K562 (cell line): ENCODE measurements around the gene ACTN1. TPM values are rescaled to one million over a fixed set of nuclear protein-coding genes. Genes with fewer than 3 reads are reported as not detected.
A peak's percentile ranks its signal among the peaks of the same experiment; 100 is the strongest.

Experiments used
- CCNT2 ChIP-seq: IDR thresholded peaks from 2 replicates; pipeline ENCODE4 v1.6.1; 2011; ENCODE audit warnings: borderline replicate concordance, low read depth, mild to moderate bottlenecking, moderate library complexity, mixed read lengths, low read length; ENCODE audit not compliant: insufficient read length; ENCODE audit errors: extremely low read depth
- EP300 ChIP-seq: IDR thresholded peaks from 2 replicates; pipeline ENCODE4 v1.6.1; 2012; ENCODE audit warnings: low read length, improper control_type of control experiment
- EP400 ChIP-seq: fragments of 450-650 bp; IDR thresholded peaks from 2 replicates; pipeline ENCODE4 v1.6.1; 2017; ENCODE audit warnings: antibody characterized with exemption, mild to moderate bottlenecking, moderate library complexity
- FOS ChIP-seq: IDR thresholded peaks from 3 replicates; pipeline ENCODE4 v1.6.1; 2011; ENCODE audit not compliant: insufficient read length; ENCODE audit errors: extremely low read depth
- FOXA1 ChIP-seq: fragments of 450-650 bp; IDR thresholded peaks from 2 replicates; pipeline ENCODE4 v1.6.1; 2016; ENCODE audit warnings: mild to moderate bottlenecking, borderline replicate concordance
- GABPA ChIP-seq: fragments of 200-800 bp; sonication (Bioruptor generic); conservative IDR thresholded peaks from 2 replicates; pipeline ENCODE4 v1.6.1; 2016; ENCODE audit warnings: low read depth, missing genetic modification characterization, missing compliant biosample characterization
- HDAC6 ChIP-seq: IDR thresholded peaks from 2 replicates; pipeline ENCODE4 v1.6.1; 2012; ENCODE audit warnings: low read depth, mild to moderate bottlenecking, control low read depth, inconsistent platforms, low read length, moderate library complexity
- KHSRP ChIP-seq: fragments of 450-650 bp; IDR thresholded peaks from 2 replicates; pipeline ENCODE4 v1.6.1; 2017
- MAFF ChIP-seq: IDR thresholded peaks from 2 replicates; pipeline ENCODE4 v1.6.1; 2012; ENCODE audit warnings: low read length, improper control_type of control experiment
- MCM3 ChIP-seq: fragments of 450-650 bp; IDR thresholded peaks from 2 replicates; pipeline ENCODE4 v1.6.1; 2016
- MYBL2 ChIP-seq, 2 experiments: fragments of 450-650 bp in 1 of 2; sonication (generic) in 1 of 2; formaldehyde crosslinking in 1 of 2; IDR thresholded peaks; 2 replicates each; pipeline versions ENCODE4 v1.6.1 to v1.8.1; 2017 to 2022; ENCODE audit warnings: borderline replicate concordance in 1 of 2, inconsistent platforms in 1 of 2, low read depth in 1 of 2, mild to moderate bottlenecking in 1 of 2, missing genetic modification reagents in 1 of 2, moderate library complexity in 1 of 2
- NR2C2 ChIP-seq, 2 experiments: fragments of 200-800 bp in 1 of 2; sonication (Bioruptor generic) in 1 of 2; sonication (generic) in 1 of 2; formaldehyde crosslinking in 1 of 2; IDR thresholded peaks; 2 replicates each; pipeline versions ENCODE4 v1.6.1 to v1.8.0; 2016 to 2022; ENCODE audit warnings: mild to moderate bottlenecking in 1 of 2, missing compliant biosample characterization in 1 of 2, missing genetic modification characterization in 1 of 2, missing genetic modification reagents in 1 of 2
- PHF8 ChIP-seq: fragments of 200-600 bp; sonication (generic); IDR thresholded peaks from 2 replicates; pipeline ENCODE4 v1.6.1; 2012; ENCODE audit warnings: mixed run types, mild to moderate bottlenecking, inconsistent platforms, low read length, moderate library complexity, borderline replicate concordance
- POLR2A ChIP-seq: fragments of 450-650 bp; conservative IDR thresholded peaks from 2 replicates; pipeline ENCODE4 v1.6.1; 2016
- SUPT5H ChIP-seq: fragments of 450-650 bp; IDR thresholded peaks from 2 replicates; pipeline ENCODE4 v1.6.1; 2016
- TBP ChIP-seq: optimal IDR thresholded peaks from 2 replicates; pipeline ENCODE3; 2011; ENCODE audit warnings: low read depth, low read length, improper control_type of control experiment
- TCFL5 ChIP-seq: fragments of 250-450 bp; sonication (Bioruptor Pico); conservative IDR thresholded peaks from 2 replicates; pipeline ENCODE4 v1.6.1; 2021; ENCODE audit warnings: mild to moderate bottlenecking, moderate library complexity, matching md5 sums
- polyA plus RNA-seq, 8 experiments: library from polyadenylated mRNA; depleted of rRNA in 4 of 8; stranded (reverse) in 5 of 8; unstranded in 3 of 8; fragments of >200 nt; fragmentation: Nextera tagmentation in 2 of 8; fragmentation: Illumina TruSeq in 1 of 8; extraction: Ambion mirVana in 2 of 8; extraction: Trizol in 1 of 8; gene quantifications; 2 replicates each; pipeline versions ENCODE4 v1.2.1 to v1.2.3, GENCODE V29; 2011 to 2014; ENCODE audit warnings: inconsistent platforms in 1 of 8, missing spikeins in 1 of 8
- total RNA-seq, 7 experiments: library from RNA; depleted of rRNA in 6 of 7; stranded (reverse); fragments of >200 nt in 6 of 7; fragmentation: Illumina TruSeq in 2 of 7; extraction: Trizol in 2 of 7; gene quantifications; 2 replicates each; pipeline versions ENCODE4 v1.2.1 to v1.2.3, GENCODE V29; 2011 to 2021; ENCODE audit warnings: low replicate concordance in 1 of 7
- TF ChIP-seq, protein P1 (sequence below): sonication (generic); formaldehyde crosslinking; IDR thresholded peaks from 2 replicates; pipeline ENCODE4 v1.8.1; 2022; ENCODE audit warnings: missing genetic modification reagents
- TF ChIP-seq, protein P2 (sequence below): sonication (generic); formaldehyde crosslinking; IDR thresholded peaks from 2 replicates; pipeline ENCODE4 v1.8.1; 2023; ENCODE audit warnings: mild to moderate bottlenecking, missing genetic modification reagents
- TF ChIP-seq, protein P3 (sequence below): sonication (generic); formaldehyde crosslinking; IDR thresholded peaks from 2 replicates; pipeline ENCODE4 v1.8.0; 2022; ENCODE audit warnings: mild to moderate bottlenecking, missing genetic modification reagents, borderline replicate concordance
- TF ChIP-seq, protein P4 (sequence below): sonication (generic); formaldehyde crosslinking; IDR thresholded peaks from 2 replicates; pipeline ENCODE4 v1.8.0; 2023; ENCODE audit warnings: mild to moderate bottlenecking, missing genetic modification reagents

ACTN1 gene
- total and polyA plus RNA-seq, 9 of the 15 experiments (the other 6 are each of a cell fraction or from before 2014, with no cell fraction given), result 2.2 to 67.7 (median 34.5) TPM

DNA sequence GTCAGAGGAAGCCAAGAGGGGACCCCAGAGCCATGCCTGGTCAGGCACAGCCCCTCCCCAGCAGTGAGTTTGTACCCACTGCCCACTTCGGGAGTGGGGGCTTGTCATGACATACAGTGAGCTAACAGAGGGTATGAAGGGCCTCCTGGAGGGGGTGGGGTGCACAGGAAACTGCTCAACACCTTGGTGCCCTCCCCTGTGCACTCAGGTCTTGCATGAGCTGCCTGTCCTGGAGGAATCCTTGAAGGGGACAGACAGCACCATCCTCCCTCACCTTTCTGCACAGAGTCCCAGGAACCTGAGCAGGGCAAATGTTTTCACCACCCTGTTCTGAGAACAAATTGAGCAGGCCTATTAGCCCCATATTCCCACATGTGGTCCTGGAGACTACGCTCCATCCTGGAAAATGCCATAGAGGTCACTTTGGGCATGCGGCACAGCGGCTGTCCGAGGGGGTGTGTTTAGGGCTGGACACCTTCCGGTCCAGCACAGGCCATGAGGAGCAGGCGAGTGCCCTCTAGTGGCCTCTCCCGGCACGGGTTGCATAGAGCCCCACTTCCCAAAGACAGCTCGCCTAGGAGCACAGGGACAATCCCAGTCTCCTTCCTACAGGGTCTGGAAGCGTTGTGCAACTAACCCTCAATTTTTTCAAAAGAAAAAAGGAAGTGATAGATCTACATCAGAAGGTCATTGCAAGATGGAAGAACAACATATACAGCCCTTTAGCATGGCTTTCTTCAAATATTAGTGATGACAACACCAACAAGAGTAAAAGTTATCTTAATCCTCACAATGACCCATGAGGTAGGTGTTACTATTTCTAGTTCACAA is 154.4 kb downstream of the ACTN1 start (continued):
- TF ChIP-seq, protein P1, sequence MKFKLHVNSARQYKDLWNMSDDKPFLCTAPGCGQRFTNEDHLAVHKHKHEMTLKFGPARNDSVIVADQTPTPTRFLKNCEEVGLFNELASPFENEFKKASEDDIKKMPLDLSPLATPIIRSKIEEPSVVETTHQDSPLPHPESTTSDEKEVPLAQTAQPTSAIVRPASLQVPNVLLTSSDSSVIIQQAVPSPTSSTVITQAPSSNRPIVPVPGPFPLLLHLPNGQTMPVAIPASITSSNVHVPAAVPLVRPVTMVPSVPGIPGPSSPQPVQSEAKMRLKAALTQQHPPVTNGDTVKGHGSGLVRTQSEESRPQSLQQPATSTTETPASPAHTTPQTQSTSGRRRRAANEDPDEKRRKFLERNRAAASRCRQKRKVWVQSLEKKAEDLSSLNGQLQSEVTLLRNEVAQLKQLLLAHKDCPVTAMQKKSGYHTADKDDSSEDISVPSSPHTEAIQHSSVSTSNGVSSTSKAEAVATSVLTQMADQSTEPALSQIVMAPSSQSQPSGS (CRISPR knock-in tag), result no peak
- TF ChIP-seq HDAC6 (no peak), MCM3 (no peak), FOXA1 (no peak), CCNT2 (no peak), EP400 (peak; percentile 70), NR2C2 (CRISPR knock-in tag; IDR thresholded peaks at IDR 0.05) (no peak), NR2C2 (tag; IDR thresholded peaks at IDR 0.05) (no peak), PHF8 (no peak), MAFF (no peak), GABPA (peak; percentile 95), FOS (no peak), TCFL5 (CRISPR knock-in tag) (no peak), SUPT5H (no peak), EP300 (peak; percentile 25; the same call in 1 of the 2 replicates), KHSRP (no peak), POLR2A (no peak), TBP (no peak), MYBL2 (IDR thresholded peaks at IDR 0.05; ENCODE audit: low read depth) (no peak), MYBL2 (CRISPR knock-in tag; IDR thresholded peaks at IDR 0.05; ENCODE audit: borderline replicate concordance) (no peak)
- TF ChIP-seq, protein P2, sequence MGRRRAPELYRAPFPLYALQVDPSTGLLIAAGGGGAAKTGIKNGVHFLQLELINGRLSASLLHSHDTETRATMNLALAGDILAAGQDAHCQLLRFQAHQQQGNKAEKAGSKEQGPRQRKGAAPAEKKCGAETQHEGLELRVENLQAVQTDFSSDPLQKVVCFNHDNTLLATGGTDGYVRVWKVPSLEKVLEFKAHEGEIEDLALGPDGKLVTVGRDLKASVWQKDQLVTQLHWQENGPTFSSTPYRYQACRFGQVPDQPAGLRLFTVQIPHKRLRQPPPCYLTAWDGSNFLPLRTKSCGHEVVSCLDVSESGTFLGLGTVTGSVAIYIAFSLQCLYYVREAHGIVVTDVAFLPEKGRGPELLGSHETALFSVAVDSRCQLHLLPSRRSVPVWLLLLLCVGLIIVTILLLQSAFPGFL (CRISPR knock-in tag), result no peak
- TF ChIP-seq, protein P3, sequence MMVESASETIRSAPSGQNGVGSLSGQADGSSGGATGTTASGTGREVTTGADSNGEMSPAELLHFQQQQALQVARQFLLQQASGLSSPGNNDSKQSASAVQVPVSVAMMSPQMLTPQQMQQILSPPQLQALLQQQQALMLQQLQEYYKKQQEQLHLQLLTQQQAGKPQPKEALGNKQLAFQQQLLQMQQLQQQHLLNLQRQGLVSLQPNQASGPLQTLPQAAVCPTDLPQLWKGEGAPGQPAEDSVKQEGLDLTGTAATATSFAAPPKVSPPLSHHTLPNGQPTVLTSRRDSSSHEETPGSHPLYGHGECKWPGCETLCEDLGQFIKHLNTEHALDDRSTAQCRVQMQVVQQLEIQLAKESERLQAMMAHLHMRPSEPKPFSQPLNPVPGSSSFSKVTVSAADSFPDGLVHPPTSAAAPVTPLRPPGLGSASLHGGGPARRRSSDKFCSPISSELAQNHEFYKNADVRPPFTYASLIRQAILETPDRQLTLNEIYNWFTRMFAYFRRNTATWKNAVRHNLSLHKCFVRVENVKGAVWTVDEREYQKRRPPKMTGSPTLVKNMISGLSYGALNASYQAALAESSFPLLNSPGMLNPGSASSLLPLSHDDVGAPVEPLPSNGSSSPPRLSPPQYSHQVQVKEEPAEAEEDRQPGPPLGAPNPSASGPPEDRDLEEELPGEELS (CRISPR knock-in tag), result no peak
- TF ChIP-seq, protein P4, sequence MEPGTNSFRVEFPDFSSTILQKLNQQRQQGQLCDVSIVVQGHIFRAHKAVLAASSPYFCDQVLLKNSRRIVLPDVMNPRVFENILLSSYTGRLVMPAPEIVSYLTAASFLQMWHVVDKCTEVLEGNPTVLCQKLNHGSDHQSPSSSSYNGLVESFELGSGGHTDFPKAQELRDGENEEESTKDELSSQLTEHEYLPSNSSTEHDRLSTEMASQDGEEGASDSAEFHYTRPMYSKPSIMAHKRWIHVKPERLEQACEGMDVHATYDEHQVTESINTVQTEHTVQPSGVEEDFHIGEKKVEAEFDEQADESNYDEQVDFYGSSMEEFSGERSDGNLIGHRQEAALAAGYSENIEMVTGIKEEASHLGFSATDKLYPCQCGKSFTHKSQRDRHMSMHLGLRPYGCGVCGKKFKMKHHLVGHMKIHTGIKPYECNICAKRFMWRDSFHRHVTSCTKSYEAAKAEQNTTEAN (CRISPR knock-in tag), result no peak
